GM23338 (cell line): ENCODE data around the gene FUT1. TPM values are rescaled to one million over a fixed set of nuclear protein-coding genes. Genes with fewer than 3 reads are reported as not detected.

Experiments
- ATAC-seq: fragments of 200-7000 bp; cut with Tn5 transposase; 3 replicates; pipeline ENCODE4 v1.9.1; 2020
- DNase-seq: peaks from one replicate; pipeline ENCODE4 v3.0.0-alpha.2; 2015; ENCODE audit warnings: low spot score
- H2AFZ ChIP-seq: fragments of 200-600 bp; sonication (generic); 2 replicates; pipeline ENCODE4 v1.8.0; 2016; ENCODE audit warnings: antibody characterized with exemption, mild to moderate bottlenecking, moderate library complexity
- H3F3A ChIP-seq: fragments of 200-600 bp; sonication (generic); replicated peaks from 2 replicates; pipeline ENCODE4 v1.8.0; 2017; ENCODE audit warnings: antibody characterized with exemption, mixed run types, low read depth
- H3K27ac ChIP-seq: fragments of 200-600 bp; sonication (generic); 2 replicates; pipeline ENCODE4 v1.6.1; 2016; ENCODE audit warnings: low read depth
- H3K27me3 ChIP-seq: fragments of 200-600 bp; sonication (generic); 2 replicates; pipeline ENCODE4 v1.8.0; 2016; ENCODE audit warnings: mild to moderate bottlenecking, mixed run types, moderate library complexity; ENCODE audit not compliant: insufficient read depth
- H3K36me3 ChIP-seq: fragments of 200-600 bp; sonication (generic); 2 replicates; pipeline ENCODE4 v1.8.0; 2016; ENCODE audit warnings: mild to moderate bottlenecking; ENCODE audit not compliant: insufficient read depth
- H3K4me1 ChIP-seq: fragments of 200-600 bp; sonication (generic); 2 replicates; pipeline ENCODE4 v1.8.0; 2016; ENCODE audit warnings: mild to moderate bottlenecking, moderate library complexity; ENCODE audit not compliant: insufficient read depth
- H3K4me2 ChIP-seq: fragments of 200-600 bp; sonication (generic); 2 replicates; pipeline ENCODE4 v1.7.1; 2017; ENCODE audit warnings: mixed run types
- H3K4me3 ChIP-seq: fragments of 200-600 bp; sonication (generic); 2 replicates; pipeline ENCODE4 v1.6.1; 2016; ENCODE audit warnings: mixed run types
- H3K79me2 ChIP-seq: fragments of 200-600 bp; sonication (generic); replicated peaks from 2 replicates; pipeline ENCODE4 v1.8.0; 2017; ENCODE audit warnings: mild to moderate bottlenecking; ENCODE audit not compliant: insufficient read depth
- H3K9me2 ChIP-seq: fragments of 200-600 bp; sonication (generic); 2 replicates; pipeline ENCODE4 v1.8.0; 2017; ENCODE audit not compliant: insufficient read depth
- H4K20me1 ChIP-seq: fragments of 200-600 bp; sonication (generic); replicated peaks from 2 replicates; pipeline ENCODE4 v1.8.0; 2017; ENCODE audit warnings: mild to moderate bottlenecking; ENCODE audit not compliant: insufficient read depth
- H3K27ac Mint-ChIP-seq: 2 replicates; pipeline ENCODE4 v1.8.0; 2020; ENCODE audit warnings: inconsistent platforms, mild to moderate bottlenecking, moderate library complexity, mixed read lengths
- H3K27me3 Mint-ChIP-seq: 3 replicates; pipeline ENCODE4 v1.8.0; 2022; ENCODE audit warnings: low read depth, mild to moderate bottlenecking, moderate library complexity, mixed read lengths, inconsistent platforms; ENCODE audit not compliant: insufficient read depth, poor library complexity
- H3K36me3 Mint-ChIP-seq: 3 replicates; pipeline ENCODE4 v1.8.0; 2021; ENCODE audit warnings: low read depth, mild to moderate bottlenecking, inconsistent platforms, moderate library complexity, mixed read lengths
- H3K4me1 Mint-ChIP-seq: 3 replicates; pipeline ENCODE4 v1.8.0; 2020; ENCODE audit warnings: mild to moderate bottlenecking, inconsistent platforms, mixed read lengths
- H3K4me3 Mint-ChIP-seq: 3 replicates; pipeline ENCODE4 v1.8.0; 2021; ENCODE audit warnings: moderate library complexity, mild to moderate bottlenecking, inconsistent platforms, mixed read lengths
- H3K9me3 Mint-ChIP-seq: 3 replicates; pipeline ENCODE4 v1.8.0; 2020; ENCODE audit warnings: moderate library complexity, mild to moderate bottlenecking, inconsistent platforms, mixed read lengths
- CREB1 ChIP-seq: fragments of 250-450 bp; sonication (Bioruptor Pico); IDR thresholded peaks from 2 replicates; pipeline ENCODE4 v1.5.0; 2020; ENCODE audit warnings: low read depth, mild to moderate bottlenecking, moderate library complexity
- CTCF ChIP-seq, 2 experiments: fragments of 200-600 bp in 1 of 2; sonication (generic) in 1 of 2; conservative IDR thresholded peaks; 2 replicates each; pipeline versions ENCODE4 v1.5.1 to v1.6.1; 2016 to 2017; ENCODE audit warnings: antibody characterized with exemption in 2 of 2, low read depth in 2 of 2, mild to moderate bottlenecking in 2 of 2, moderate library complexity in 1 of 2
- ETS1 ChIP-seq: IDR thresholded peaks from 2 replicates; pipeline ENCODE4 v1.6.1; 2016; ENCODE audit warnings: antibody characterized with exemption
- EZH2 ChIP-seq: fragments of 200-600 bp; sonication (generic); IDR thresholded peaks from one replicate; pipeline ENCODE4 v1.8.0; 2017; ENCODE audit warnings: antibody characterized with exemption, mild to moderate bottlenecking, low read depth; ENCODE audit not compliant: unreplicated experiment
- EZH2phosphoT487 ChIP-seq: fragments of 200-600 bp; sonication (generic); IDR thresholded peaks from one replicate; pipeline ENCODE4 v1.8.1; 2018; ENCODE audit warnings: antibody characterized with exemption; ENCODE audit not compliant: unreplicated experiment
- REST ChIP-seq: IDR thresholded peaks from one replicate; pipeline ENCODE4 v1.6.1; 2018; ENCODE audit warnings: antibody characterized with exemption; ENCODE audit not compliant: unreplicated experiment
- ZNF114 ChIP-seq: fragments of 250-450 bp; sonication (Bioruptor Pico); IDR thresholded peaks from 2 replicates; pipeline ENCODE4 v1.5.0; 2020; ENCODE audit warnings: mild to moderate bottlenecking, moderate library complexity
- ZNF331 ChIP-seq: fragments of 250-450 bp; sonication (Bioruptor Pico); IDR thresholded peaks from 2 replicates; pipeline ENCODE4 v1.5.0; 2020; ENCODE audit warnings: low read depth, mild to moderate bottlenecking, moderate library complexity
- polyA plus RNA-seq: library from polyadenylated mRNA; unstranded; fragments of >200 nt; fragmentation: Nextera tagmentation; extraction: Ambion mirVana; gene quantifications from 2 replicates; pipeline ENCODE4 v1.2.1, GENCODE V29; 2016
- total RNA-seq: library from RNA; depleted of rRNA; stranded (reverse); fragments of >200 nt; shearing (Covaris generic); gene quantifications from 2 replicates; pipeline ENCODE4 v1.2.3, GENCODE V29; 2014

FUT1 gene
- total and polyA plus RNA-seq, 2 experiments from 2014 or later, result 4.4 to 20.8 TPM

- Mint-ChIP-seq H3K4me1 (peaks cover 38% of the 10 kb centered on the region), H3K27ac (no peak overlapping the region), H3K27me3 (peaks cover 36% of the 10 kb centered on the region), H3K36me3 (peaks cover 4% of the 10 kb centered on the region; the same call in 2 of the 3 replicates), H3K4me3 (no peak overlapping the region), H3K9me3 (no peaks in the 10 kb centered on the region; the same call in 1 of the 3 replicates)
- DNase-seq (no peak), ATAC-seq (no peak)
- no peaks in the 10 kb centered on the region for H3K79me2 ChIP-seq
- H3K36me3 ChIP-seq, result no peaks in the 10 kb centered on the region
- H3K27me3 ChIP-seq, result no peaks in the 10 kb centered on the region
- H3F3A ChIP-seq, result 0 out of 2 replicates have a peak, but pooled peaks cover 4% of the 10 kb centered on the region
- TF ChIP-seq ZNF331 (no peak), EZH2 (no peak), CREB1 (CRISPR knock-in tag) (no peak), EZH2phosphoT487 (no peak), REST (no peak), ZNF114 (no peak), CTCF (conservative IDR thresholded peaks at IDR 0.05; ENCODE audit: low read depth in 2 of 2) (no peak), ETS1 (no peak)
- no peaks in the 10 kb centered on the region for H4K20me1 ChIP-seq
- H3K27ac ChIP-seq, result no peak overlapping the region
- H3K9me2 ChIP-seq, result no peaks in the 10 kb centered on the region
- no peak overlapping the region for H2AFZ ChIP-seq
- peaks cover 37% of the 10 kb centered on the region for H3K4me1 ChIP-seq
- H3K4me3 ChIP-seq, result no peak overlapping the region
- H3K4me2 ChIP-seq, result no peak overlapping the region
These were observed 5.3 kb upstream of the FUT1 start for GRCh38 chr19:48757741-48758144.
